ENCODE results near the gene FAM161B.
"Not testable (repeated sequence)": the region's sequence is repeated elsewhere in the genome, so short reads cannot be mapped to it uniquely, and the experiment has no call there.

Gene FAM161B

DNA sequence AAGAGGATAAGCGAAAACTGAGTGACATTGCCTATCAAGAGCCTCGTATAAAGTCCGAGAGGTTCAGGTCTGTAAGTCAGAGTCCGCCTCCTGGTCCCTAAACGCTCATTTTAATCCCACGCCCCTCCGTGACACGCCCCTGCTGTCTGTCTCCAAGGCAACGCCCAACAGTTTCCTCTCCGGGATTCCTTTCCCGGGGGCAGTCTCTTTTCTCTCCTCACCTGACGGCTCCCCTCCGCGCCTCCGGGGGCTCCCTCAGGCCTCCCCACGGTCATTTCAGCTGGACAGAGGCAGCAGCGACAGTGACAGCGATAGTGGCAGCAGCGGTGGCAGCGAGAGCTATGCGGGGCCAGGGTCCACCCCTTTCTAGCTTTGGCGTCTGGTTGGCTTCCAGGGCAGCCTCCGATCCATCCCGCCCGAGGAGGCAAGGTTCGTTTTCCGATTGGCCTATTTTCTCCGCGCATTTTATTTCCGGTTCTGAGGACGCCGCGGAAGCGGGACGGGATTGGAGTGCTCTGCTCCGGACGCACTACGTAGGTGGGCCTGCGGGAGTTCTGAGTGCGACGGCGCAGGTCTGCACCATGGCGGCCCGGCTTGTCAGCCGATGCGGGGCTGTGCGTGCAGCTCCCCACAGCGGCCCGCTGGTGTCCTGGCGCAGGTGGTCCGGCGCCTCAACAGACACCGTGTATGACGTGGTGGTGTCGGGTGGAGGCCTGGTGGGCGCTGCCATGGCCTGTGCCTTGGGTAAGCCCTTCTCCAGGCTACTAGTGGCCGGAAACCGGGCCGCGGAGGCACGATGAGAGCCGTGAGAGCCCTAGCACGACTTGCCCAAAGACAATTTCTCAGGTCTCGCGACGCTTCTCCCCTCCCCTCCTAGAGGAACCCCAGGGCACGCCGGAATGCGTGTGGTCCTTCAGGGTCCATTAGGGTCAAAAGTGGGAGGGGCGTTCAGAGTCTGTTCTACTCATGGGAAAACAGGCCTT is at the start of gene FAM161B, which contains the start of gene COQ6:
TSS of gene FAM161B (minus strand) at position 343 of the 983 bp plus-strand sequence. CDS start at position 275, 68 bp downstream.
TSS of gene COQ6 (plus strand) at position 551 of the 983 bp plus-strand sequence. CDS start at position 582, 31 bp downstream.
- DNase-seq: peak; percentile 73

DNA sequence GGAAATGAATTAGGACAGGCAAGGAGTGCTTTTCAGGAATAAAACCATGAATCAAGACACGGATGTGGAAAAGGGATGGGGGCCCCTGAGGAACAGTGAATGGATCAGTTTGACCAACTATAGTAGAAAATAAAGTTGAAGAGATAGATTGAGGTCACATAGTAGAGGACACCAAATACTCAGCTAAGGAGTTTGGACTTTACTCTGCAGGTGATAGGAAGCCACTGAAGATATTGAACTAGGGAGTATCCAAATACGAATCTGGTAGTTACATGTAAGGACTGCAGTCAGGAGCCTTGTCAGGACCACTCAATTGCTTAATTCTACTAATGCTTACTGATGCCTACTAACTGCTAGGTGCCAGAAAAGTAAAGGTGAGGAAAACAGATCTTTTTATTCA is 48.8 kb upstream of the FAM161B start:
- no peak for DNase-seq

GRCh38 chr14:73997944-73998447 is 48.1 kb upstream of the FAM161B start:
- DNase-seq: no peak

- DNase-seq: no peak
These were observed 47.4 kb upstream of the FAM161B start for GRCh38 chr14:73997108-73997943.

- no peak for DNase-seq
These were observed 46.8 kb upstream of the FAM161B start for GRCh38 chr14:73996731-73997107.

DNA sequence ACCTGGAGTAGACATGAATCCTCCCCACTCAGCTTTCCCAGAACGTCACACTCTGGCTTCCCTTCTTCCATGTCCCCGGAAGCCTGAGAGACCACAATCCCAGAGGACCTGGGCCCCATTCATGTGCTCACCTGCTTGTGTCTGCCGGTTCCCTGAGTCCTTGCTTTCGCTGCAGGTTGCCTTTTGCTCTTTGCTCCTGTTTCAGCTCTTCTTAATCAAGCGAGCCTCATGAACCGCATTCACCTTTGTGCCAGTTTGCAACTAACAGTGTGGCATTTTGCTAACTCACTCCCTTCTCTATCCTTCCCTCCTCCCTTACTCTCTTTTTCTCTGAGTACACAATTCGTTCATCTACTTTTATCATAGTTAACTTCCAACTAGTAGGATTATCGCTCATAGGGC is 46.1 kb upstream of the FAM161B start:
- DNase-seq: no peak

- not testable (repeated sequence) for DNase-seq
These were observed 45.0 kb upstream of the FAM161B start for GRCh38 chr14:73994926-73995325.

DNA sequence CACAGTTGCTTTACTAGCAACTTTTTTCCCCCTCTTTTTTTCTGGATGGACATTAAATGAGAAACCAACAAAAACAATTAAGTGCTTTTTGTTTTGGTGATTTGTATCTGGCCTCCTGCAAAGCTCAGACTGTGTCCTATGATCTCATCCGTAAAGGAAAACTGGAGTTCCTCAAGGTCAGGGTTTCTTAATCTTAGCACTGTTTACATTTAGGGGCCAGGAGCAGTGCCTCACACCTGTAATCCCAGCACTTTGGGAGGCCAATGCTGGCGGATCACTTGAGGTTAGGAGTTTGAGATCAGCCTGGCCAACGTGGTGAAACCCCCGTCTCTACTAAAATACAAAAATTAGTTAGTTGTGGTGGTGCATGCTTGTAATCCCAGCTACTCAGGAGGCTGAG is 41.2 kb upstream of the FAM161B start:
- DNase-seq: no peak

DNA sequence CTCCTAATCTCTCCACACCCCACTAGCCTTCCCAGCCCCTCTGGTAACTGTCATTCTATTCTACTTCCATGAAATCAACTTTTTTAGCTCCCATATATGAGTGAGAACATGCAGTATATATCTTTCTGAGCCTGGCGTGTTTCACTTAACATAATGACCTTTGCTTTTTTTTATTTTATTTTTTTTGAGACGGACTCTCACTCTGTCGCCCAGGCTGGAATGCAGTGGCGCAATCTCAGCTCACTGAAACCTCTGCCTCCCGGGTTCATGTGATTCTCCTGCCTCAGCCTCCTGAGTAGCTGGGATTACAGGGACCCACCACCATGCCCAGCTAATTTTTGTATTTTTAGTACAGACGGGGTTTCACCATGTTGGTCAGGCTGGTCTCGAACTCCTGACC is 38.8 kb upstream of the FAM161B start:
- not testable (repeated sequence) for DNase-seq

DNA sequence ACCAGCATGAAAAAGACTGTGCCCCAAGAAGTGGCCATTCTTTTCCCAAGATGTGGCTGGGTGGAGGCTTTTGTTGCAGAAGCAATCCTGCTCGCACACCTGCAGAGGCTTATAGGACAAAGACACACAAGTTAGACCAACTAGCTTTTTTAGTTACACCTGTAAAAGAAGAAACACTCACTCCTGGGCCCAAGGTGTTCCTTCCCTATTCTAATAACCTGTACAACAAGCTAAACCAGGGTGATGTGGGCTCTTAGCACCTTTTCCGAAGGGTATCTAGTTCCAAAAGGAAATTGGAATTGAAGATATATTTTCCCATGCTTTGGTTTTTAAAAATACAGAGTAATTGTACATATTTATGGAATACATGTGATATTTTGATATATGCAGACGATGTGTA is 38.2 kb upstream of the FAM161B start:
- no peak for DNase-seq

- DNase-seq: no peak
These were observed 28.0 kb upstream of the FAM161B start for GRCh38 chr14:73977896-73978295.

DNA sequence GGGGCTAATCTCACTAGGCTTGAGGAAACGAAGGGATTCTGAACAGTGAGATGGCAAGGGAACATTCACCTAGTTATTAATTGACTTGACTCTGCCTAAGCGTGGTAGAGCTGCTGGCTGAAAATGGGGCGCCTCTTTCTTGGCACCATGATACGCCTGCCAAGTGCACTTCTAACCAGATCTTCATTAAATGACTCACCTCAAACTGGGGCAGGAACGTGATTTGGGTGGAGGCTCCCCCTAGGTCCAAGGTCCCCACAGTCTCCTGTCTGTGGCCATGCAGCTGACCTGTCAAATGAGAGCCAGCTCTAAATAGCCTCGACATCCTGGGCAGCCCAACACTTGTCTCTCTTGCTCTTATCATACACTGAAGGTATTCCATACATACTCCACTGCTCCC is 26.2 kb upstream of the FAM161B start:
- DNase-seq: no peak

DNA sequence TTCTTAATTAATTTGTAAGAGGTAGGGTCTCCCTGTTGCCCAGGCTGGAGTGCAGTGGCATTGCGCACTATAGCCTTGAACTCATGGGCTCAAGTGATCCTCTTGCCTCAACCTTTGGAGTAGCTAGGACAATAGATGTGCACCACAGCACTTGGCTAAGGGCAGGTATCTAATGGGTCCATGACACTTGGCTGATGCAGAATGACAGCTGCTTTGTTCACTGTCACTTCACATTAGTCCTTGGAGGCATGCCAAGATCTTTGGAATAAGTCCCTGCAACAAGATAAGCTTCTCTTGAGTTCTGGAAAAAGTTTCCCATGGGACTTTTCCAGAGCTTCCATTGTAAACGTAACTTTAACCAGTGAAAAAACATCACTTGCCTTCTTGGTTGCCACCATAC is 23.6 kb upstream of the FAM161B start:
- no peak for DNase-seq

DNA sequence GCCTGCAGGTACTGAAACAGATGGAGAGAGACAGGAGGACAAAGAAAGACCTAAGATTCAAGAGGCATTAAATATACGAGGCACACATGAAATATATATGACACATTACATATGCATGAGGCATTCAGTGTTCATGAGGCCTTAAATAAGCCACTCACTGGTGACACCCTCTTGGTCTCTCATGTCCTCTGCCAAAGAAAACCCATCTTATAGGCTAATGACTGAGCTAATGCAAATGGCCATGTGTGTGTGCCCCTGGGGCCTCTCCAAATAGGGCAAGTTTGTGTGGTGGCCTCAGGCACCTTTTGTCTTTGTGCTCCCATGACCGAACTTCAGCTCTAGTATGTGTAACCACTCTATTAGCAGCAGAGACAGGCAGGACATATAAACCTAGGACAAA is 19.0 kb upstream of the FAM161B start:
- no peak for DNase-seq

DNA sequence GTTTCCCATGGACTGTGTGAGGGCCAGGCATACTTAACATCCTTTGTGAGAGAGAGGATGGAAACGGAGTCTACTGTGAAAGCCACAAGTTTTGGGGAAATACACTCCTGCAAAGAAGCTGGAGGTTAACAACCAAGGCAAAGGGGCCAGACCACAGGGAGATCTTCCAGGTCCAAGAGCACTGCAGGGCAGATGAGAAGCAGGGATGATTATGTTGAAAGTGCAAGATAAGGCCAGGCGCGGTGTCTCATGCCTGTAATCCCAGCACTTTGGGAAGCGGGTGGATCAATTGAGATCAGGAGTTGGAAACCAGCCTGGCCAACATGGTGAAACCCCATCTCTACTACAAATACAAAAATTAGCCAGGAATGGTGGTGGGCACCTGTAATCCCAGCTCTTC is 15.3 kb upstream of the FAM161B start:
- DNase-seq: no peak

DNA sequence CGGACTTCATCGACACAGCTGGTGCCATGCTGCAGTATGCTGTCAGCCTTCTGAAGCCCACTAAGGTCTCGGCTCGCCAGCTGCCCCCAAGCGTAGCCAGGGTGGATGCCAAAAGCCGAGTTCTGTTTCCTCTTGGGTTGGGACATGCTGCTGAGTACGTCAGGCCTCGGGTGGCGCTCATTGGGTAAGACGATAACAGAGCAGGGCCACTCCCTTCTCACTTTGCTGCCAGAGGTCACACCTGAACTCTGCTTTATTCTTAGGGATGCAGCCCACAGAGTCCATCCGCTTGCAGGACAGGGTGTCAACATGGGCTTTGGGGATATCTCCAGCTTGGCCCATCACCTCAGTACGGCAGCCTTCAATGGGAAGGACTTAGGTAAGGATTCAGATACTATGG is 11.3 kb upstream of the FAM161B start:
- DNase-seq: no peak

DNA sequence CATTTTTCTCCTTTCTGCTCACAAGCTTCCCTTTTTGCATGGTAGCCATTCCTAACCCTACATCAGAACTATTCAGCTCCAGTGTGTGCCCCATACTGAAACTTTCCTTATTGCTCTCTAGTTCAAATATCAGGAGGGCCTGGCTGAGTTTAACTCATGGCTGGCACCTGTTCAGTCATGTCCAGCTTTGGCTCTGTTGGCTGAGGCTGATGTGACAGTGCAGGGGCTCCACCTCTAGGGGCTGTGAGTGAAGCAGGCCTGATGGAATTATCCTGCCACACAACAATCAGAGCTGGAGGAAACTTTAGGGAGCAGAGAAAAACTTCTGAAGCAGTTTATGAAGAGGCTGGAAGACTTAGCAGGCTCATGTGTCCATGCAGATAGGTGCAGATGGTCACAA is 8.7 kb upstream of the FAM161B start:
- DNase-seq: no peak

- DNase-seq: no peak
These were observed 5.8 kb upstream of the FAM161B start for GRCh38 chr14:73955674-73956073.

GRCh38 chr14:73953731-73954130 is 3.8 kb upstream of the FAM161B start:
- no peak for DNase-seq

GRCh38 chr14:73945159-73945670 is 4.7 kb downstream of the FAM161B start:
- no peak for DNase-seq

GRCh38 chr14:73944432-73945158 is 5.3 kb downstream of the FAM161B start:
- DNase-seq: no peak

DNA sequence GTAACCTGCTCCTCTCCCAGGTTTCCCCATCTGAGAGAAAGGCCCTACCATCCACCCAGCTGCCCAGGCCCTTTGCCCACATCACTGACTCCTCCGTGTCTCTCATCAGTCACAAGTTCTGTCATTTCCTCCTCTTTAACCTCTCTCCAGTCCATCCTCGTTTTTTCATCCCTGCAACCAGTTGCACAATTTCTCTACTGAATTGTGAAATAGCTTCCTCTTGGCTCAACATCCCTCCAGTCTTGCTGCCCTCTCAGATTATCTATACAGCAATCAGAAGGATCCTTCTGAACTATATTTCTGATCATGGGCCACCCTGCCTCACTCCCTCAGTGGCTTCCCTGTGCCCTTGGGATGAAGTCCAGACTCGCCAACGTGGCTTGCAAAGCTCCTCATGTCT is 6.8 kb downstream of the FAM161B start:
- DNase-seq: no peak

Data from GOT3 (cell line).